Suprapubic skin (tissue), 3 donors: ENCODE results near the gene ULBP2.

Experiments used
- POLR2AphosphoS5 ChIP-seq, 3 donors: sonication (generic); formaldehyde crosslinking; IDR thresholded peaks; one replicate each; pipeline ENCODE4 v1.6.1; 2017; ENCODE audit warnings: antibody characterized with exemption in 3 of 3
- TF ChIP-seq, protein P1 (sequence below), 2 donors: fragments of 200-600 bp in 1 of 2; fragments of 450-650 bp in 1 of 2; sonication (generic) in 1 of 2; IDR thresholded peaks; one replicate each; pipeline ENCODE4 v1.5.1; 2016 to 2019; ENCODE audit warnings: antibody characterized with exemption in 2 of 2, mild to moderate bottlenecking in 1 of 2, moderate library complexity in 1 of 2

DNA sequence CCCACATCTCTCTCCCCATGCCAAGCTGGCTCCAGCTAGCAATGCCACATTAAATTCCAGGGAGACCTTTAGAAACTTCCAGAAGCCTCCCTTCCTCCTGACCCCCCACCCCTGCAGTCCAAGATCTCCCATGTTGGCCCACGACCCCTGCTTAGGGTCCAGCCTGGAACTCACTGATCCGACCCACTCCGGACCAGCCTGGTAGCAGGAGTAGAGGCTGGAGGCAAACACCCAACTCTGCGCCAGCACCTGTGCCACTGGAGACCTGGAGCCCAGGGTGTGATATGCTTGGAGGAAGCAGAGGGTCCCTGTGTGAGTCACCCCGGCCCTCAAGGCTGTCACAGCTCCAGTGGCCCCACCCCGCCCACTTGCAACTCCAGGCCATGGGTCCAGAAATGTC lies 18.7 kb downstream of the ULBP2 start:
- TF ChIP-seq POLR2AphosphoS5 (IDR thresholded peaks at IDR 0.05): no peak
- TF ChIP-seq, protein P1, sequence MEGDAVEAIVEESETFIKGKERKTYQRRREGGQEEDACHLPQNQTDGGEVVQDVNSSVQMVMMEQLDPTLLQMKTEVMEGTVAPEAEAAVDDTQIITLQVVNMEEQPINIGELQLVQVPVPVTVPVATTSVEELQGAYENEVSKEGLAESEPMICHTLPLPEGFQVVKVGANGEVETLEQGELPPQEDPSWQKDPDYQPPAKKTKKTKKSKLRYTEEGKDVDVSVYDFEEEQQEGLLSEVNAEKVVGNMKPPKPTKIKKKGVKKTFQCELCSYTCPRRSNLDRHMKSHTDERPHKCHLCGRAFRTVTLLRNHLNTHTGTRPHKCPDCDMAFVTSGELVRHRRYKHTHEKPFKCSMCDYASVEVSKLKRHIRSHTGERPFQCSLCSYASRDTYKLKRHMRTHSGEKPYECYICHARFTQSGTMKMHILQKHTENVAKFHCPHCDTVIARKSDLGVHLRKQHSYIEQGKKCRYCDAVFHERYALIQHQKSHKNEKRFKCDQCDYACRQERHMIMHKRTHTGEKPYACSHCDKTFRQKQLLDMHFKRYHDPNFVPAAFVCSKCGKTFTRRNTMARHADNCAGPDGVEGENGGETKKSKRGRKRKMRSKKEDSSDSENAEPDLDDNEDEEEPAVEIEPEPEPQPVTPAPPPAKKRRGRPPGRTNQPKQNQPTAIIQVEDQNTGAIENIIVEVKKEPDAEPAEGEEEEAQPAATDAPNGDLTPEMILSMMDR (IDR thresholded peaks at IDR 0.05): no peak
